HG03108 (cell line): ENCODE measurements around the gene OR2M4.
A peak's percentile ranks its signal among the peaks of the same experiment; 100 is the strongest.
"Not testable (repeated sequence)": the region's sequence is repeated elsewhere in the genome, so short reads cannot be mapped to it uniquely, and the experiment has no call there.

Source experiments
- ATAC-seq: cut with Tn5 transposase; IDR thresholded peaks from one replicate; pipeline ENCODE4 v1.9.1; 2021; ENCODE audit warnings: moderate library complexity; ENCODE audit not compliant: unreplicated experiment

The OR2M4 gene

GRCh38 chr1:248231117-248231516 lies at the start of gene OR2M4:
OR2M4 (plus strand) TSS chr1:248231417; CDS start chr1:248238929, 7,512 bp downstream.
- ATAC-seq = no peak

GRCh38 chr1:248183996-248184395 lies 47.2 kb upstream of the OR2M4 start:
- no peak for ATAC-seq

- ATAC-seq = no peak
Measured at GRCh38 chr1:248187363-248187762, 43.9 kb upstream of the OR2M4 start.

- no peak for ATAC-seq
Measured at GRCh38 chr1:248189026-248189425, 42.2 kb upstream of the OR2M4 start.

GRCh38 chr1:248194117-248194516 lies 37.1 kb upstream of the OR2M4 start:
- ATAC-seq = no peak

GRCh38 chr1:248196965-248197364 lies 34.3 kb upstream of the OR2M4 start, which contains the start of gene OR2M3:
OR2M3 (plus strand) TSS chr1:248197265; CDS start chr1:248203068, 5,803 bp downstream.
- ATAC-seq = no peak

- ATAC-seq = no peak
Measured at GRCh38 chr1:248215880-248216279, 15.3 kb upstream of the OR2M4 start.

- no peak for ATAC-seq
Measured at GRCh38 chr1:248225537-248225936, 5.7 kb upstream of the OR2M4 start.

- no peak for ATAC-seq
Measured at GRCh38 chr1:248229360-248229908, 1.8 kb upstream of the OR2M4 start.

- no peak for ATAC-seq
Measured at GRCh38 chr1:248239478-248239877, 8.3 kb downstream of the OR2M4 start.

- peak; percentile 82 for ATAC-seq
Measured at GRCh38 chr1:248243204-248243603, 12.0 kb downstream of the OR2M4 start.

GRCh38 chr1:248259309-248259708 lies 28.1 kb downstream of the OR2M4 start:
- ATAC-seq = not testable (repeated sequence)

- no peak for ATAC-seq
Measured at GRCh38 chr1:248268178-248268577, 37.0 kb downstream of the OR2M4 start.

- ATAC-seq = not testable (repeated sequence)
Measured at GRCh38 chr1:248273225-248273624, 42.0 kb downstream of the OR2M4 start.

- no peak for ATAC-seq
Measured at GRCh38 chr1:248277876-248278275, 46.7 kb downstream of the OR2M4 start, which contains the start of gene OR2T33. OR2T33 (minus strand) TSS chr1:248277976; CDS start chr1:248273814, 4,162 bp downstream.

GRCh38 chr1:248288391-248288790 lies 57.2 kb downstream of the OR2M4 start:
- ATAC-seq = no peak
